ENCODE measurements around the gene RTN4IP1. TPM values are rescaled to one million over a fixed set of nuclear protein-coding genes. Genes with fewer than 3 reads are reported as not detected.

The RTN4IP1 gene
- total RNA-seq, 2 experiments from 2014 or later, result 5.5 to 6.0 TPM

DNA sequence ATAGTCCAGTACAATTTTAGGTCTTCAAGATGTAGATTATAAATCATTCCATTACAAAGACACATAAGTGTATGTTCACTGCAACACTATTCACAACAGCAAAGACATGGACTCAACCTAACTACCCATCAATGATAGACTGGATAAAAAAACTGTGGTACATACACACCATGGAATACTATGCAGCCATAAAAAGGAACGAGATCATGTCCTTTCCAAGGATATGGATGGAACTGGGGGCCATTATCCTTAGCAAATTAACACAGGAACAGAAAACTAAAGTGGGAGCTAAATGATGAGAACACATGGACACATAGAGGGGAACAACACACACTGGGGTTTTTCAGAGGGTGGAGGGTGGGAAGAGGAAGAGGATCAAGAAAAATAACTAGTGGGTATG, 6.3 kb downstream of the RTN4IP1 start:
- no peaks in the 10 kb centered on the region for H3K27me3 Mint-ChIP-seq (ENCODE audit: low read depth)
- H3K27ac Mint-ChIP-seq, result no peak overlapping the region
- H3K36me3 Mint-ChIP-seq (ENCODE audit: low read depth), result peaks cover 13% of the 10 kb centered on the region
- intact Hi-C loops (cut with micrococcal nuclease), result no loop called here
- no peak for DNase-seq
- no peak overlapping the region for H3K4me3 Mint-ChIP-seq
- H3K4me1 Mint-ChIP-seq (ENCODE audit: low read depth), result peaks cover 2% of the 10 kb centered on the region
- H3K9me3 Mint-ChIP-seq, result no peaks in the 10 kb centered on the region
- CTCF ChIA-PET, result no interaction called here

DNA sequence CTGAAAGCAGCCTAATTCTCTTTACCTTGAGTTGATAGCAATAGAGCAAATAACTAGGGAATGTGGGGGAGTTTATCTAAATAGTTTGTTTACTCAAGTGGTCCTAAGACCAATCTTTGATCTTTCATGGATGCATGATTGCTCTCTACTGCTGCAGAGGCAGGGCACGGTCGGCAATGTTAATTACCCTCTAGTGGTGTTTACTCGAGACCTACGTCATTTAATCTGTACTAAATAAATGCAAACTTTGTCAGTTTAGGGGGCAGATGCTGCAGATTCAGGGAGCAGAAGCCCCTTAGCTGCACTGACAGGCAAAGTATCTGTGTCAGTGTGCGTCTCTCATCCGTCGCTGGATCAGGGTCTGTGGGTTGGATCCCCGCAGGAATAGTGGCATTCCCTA, 6.9 kb downstream of the RTN4IP1 start:
- CTCF ChIA-PET, result interaction anchor here (0.6 kb wide), 1 partner anchor 37 kb away, joined by 3 read pairs; no protein-coding TSS in a partner anchor
- H3K27ac Mint-ChIP-seq, result no peak overlapping the region
- intact Hi-C loops (cut with micrococcal nuclease), result no loop called here
- no peak overlapping the region for H3K4me3 Mint-ChIP-seq
- H3K27me3 Mint-ChIP-seq (ENCODE audit: low read depth), result no peaks in the 10 kb centered on the region
- no peaks in the 10 kb centered on the region for H3K4me1 Mint-ChIP-seq (ENCODE audit: low read depth)
- DNase-seq, result no peak
- H3K36me3 Mint-ChIP-seq (ENCODE audit: low read depth), result peaks cover 13% of the 10 kb centered on the region
- H3K9me3 Mint-ChIP-seq, result no peaks in the 10 kb centered on the region

DNA sequence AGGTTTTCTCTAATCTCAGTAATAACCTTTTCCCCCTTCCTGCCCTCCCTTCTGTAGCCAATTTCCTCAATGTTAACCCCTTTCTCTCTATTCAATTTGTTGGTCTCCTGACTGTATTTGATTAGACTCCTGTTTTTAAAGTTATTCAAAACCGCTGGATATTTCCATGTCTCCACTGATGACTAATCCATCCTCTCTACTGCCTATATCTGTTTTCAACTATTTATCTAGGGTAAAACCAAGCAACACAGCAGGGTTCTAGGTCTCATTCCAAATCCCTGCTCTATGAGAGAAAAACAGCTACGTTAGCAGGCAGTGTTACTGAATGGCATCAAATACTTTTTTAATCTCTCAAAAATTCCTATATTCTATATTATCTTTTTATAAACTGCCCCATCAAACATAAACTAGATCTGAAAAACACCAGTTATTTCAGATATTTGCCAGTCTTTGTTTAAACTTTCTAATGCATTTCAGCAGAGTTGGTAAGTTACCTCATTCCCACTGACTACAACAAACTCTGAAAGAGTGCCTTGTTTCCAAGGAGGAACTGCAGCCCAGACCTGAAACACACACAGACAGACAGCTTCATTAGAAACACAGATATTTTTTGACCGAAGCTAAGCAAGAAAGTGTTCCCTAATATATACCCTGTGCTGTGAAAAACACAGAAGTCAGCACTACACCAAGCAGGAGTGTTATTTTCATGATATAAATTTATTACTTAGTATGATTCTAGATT, 8.2 kb downstream of the RTN4IP1 start:
- no peak for DNase-seq
- H3K4me3 Mint-ChIP-seq, result no peak overlapping the region
- intact Hi-C loops (cut with micrococcal nuclease), result no loop called here
- no peaks in the 10 kb centered on the region for H3K27me3 Mint-ChIP-seq (ENCODE audit: low read depth)
- H3K4me1 Mint-ChIP-seq (ENCODE audit: low read depth), result no peaks in the 10 kb centered on the region
- CTCF ChIA-PET, result interaction anchor here (0.7 to 2.1 kb wide), 3 partner anchors 11 to 101 kb away, joined by 3 to 5 read pairs (median 3); no protein-coding TSS in a partner anchor
- no peaks in the 10 kb centered on the region for H3K9me3 Mint-ChIP-seq
- H3K27ac Mint-ChIP-seq, result no peak overlapping the region
- H3K36me3 Mint-ChIP-seq (ENCODE audit: low read depth), result peaks cover 13% of the 10 kb centered on the region

DNA sequence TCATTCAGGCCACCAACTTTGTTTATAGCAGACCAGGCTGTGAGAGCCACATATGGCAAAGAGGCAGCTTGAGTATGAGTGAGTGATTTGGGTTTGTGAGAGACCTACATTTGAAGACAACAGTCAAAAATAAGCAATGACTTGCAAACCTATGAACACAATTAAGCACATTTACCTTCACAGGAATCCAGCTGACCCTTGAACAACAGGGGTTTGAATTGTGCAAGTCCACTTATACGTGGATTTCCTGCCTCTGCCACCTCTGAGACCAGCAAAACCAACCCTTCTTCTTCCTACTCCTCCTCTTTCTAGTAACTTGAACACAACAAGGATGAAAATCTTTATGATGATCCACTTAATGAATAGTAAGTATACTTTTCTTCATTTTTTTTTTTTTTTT, 10.1 kb downstream of the RTN4IP1 start:
- H3K27ac Mint-ChIP-seq, result no peak overlapping the region
- CTCF ChIA-PET, result interaction anchor here (1.7 to 2.1 kb wide), 2 partner anchors 9 to 11 kb away, joined by 5 to 8 read pairs; no protein-coding TSS in a partner anchor
- H3K36me3 Mint-ChIP-seq (ENCODE audit: low read depth), result peaks cover 13% of the 10 kb centered on the region
- H3K4me1 Mint-ChIP-seq (ENCODE audit: low read depth), result no peaks in the 10 kb centered on the region
- H3K27me3 Mint-ChIP-seq (ENCODE audit: low read depth), result no peaks in the 10 kb centered on the region
- no peaks in the 10 kb centered on the region for H3K9me3 Mint-ChIP-seq
- intact Hi-C loops (cut with micrococcal nuclease), result no loop called here
- H3K4me3 Mint-ChIP-seq, result no peak overlapping the region
- no peak for DNase-seq

DNA sequence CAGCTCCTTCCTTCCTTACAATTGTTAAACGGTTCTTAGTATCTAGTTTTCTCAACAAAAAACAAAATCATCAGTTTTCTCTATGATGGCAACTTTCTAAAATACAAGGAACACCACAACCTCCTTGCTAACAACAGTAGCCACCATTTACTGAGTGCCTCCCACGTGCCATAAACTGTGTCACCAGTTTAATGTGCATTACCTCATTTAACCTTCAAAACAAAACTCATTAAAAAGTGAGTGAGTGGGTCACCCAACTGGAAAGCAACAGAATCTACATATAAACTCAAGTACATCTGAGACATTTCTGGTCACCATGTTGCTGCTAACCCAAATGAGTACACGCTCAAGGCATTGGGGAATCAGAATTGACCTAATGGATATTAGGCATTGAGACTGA, 11.0 kb downstream of the RTN4IP1 start:
- no peak overlapping the region for H3K4me3 Mint-ChIP-seq
- intact Hi-C loops (cut with micrococcal nuclease), result no loop called here
- DNase-seq, result no peak
- H3K9me3 Mint-ChIP-seq, result no peaks in the 10 kb centered on the region
- peaks cover under 1% of the 10 kb centered on the region for H3K4me1 Mint-ChIP-seq (ENCODE audit: low read depth)
- no peaks in the 10 kb centered on the region for H3K27me3 Mint-ChIP-seq (ENCODE audit: low read depth)
- CTCF ChIA-PET, result interaction anchor here (1.7 kb wide), 1 partner anchor 10 kb away, joined by 8 read pairs; no protein-coding TSS in a partner anchor
- H3K27ac Mint-ChIP-seq, result no peak overlapping the region
- H3K36me3 Mint-ChIP-seq (ENCODE audit: low read depth), result peaks cover 14% of the 10 kb centered on the region

DNA sequence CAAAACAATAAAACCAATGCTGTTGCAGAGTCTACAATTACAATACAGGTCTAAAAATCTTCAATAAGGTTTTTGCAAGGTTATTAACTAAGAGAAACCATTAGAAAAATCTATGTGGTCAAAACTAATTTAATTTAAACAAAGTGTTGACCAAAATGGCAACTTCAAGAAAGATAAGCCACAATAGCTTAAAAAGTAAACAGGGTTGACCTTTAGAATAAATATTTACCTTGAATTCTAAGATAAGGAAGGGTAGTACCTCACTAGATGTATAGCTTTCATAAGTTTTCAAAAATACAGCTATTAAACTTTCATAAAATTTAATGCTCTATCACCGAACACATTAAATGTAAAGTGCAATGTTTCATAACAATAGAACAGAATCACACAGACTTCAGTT, 11.4 kb downstream of the RTN4IP1 start:
- CTCF ChIA-PET, result interaction anchor here (0.6 to 1.7 kb wide), 2 partner anchors 10 to 36 kb away, joined by 3 to 8 read pairs; no protein-coding TSS in a partner anchor
- Mint-ChIP-seq H3K27me3 (ENCODE audit: low read depth) (no peaks in the 10 kb centered on the region), H3K36me3 (ENCODE audit: low read depth) (peaks cover 14% of the 10 kb centered on the region), H3K4me3 (no peak overlapping the region), H3K27ac (no peak overlapping the region), H3K9me3 (no peaks in the 10 kb centered on the region), H3K4me1 (ENCODE audit: low read depth) (peaks cover 5% of the 10 kb centered on the region)
- no peak for DNase-seq
- intact Hi-C loops (cut with micrococcal nuclease), result no loop called here

DNA sequence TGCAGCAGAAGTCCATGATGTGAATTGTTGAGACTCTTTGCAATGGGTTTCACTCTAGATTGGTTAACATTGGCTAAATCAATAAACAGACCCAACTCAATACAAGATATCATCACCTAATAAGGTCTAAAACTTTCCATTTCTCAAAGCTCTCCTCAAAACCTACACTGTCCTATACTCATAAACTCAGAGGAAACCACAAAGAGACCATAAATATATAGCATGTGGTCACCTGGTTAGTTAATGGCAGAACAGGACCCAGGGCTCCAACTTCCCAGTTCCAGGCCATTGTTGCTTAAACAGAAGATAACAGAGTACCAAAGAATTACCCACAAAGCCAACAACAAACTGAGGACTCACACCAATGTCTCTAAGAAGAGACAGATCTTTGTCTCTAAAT, 12.0 kb downstream of the RTN4IP1 start:
- no peak overlapping the region for H3K4me3 Mint-ChIP-seq
- CTCF ChIA-PET, result interaction anchor here (0.9 to 1.7 kb wide), 2 partner anchors 9 to 11 kb away, joined by 3 to 8 read pairs; no protein-coding TSS in a partner anchor
- no peaks in the 10 kb centered on the region for H3K9me3 Mint-ChIP-seq
- peaks cover 9% of the 10 kb centered on the region for H3K36me3 Mint-ChIP-seq (ENCODE audit: low read depth)
- no peak for DNase-seq
- no peaks in the 10 kb centered on the region for H3K27me3 Mint-ChIP-seq (ENCODE audit: low read depth)
- no peak overlapping the region for H3K27ac Mint-ChIP-seq
- peaks cover 9% of the 10 kb centered on the region for H3K4me1 Mint-ChIP-seq (ENCODE audit: low read depth)
- intact Hi-C loops (cut with micrococcal nuclease), result no loop called here

DNA sequence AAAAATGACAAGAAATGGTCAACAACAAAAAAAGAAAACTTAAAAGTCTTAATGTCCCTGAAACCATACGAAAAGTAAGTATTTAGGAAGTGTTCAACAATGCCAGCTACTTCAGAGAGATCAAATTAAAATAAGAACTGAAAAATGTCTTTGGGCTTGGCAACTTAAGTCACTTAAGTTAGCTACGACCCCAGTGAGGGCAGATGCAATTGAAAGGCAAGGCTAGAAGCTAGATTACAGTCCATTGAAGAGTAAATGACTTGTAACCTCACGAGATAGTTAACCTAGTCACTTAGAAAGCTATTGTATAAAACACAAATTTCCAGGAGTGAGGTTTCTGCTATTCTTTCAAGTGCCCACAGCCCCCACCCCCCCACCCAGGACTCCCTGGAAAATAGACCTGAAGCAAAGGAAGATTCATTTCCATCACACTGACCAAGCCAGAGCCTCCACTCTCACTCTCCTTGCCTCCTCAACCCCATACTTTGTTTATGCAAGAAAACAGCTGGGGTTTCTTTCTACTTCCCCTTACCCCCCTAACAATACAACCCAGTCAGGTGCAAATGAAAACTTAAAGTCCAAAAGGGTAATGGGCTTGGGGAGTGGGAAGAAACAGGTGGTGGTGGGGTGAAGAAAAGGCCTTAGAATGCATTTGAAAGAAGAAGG, 14.6 kb downstream of the RTN4IP1 start:
- no peak overlapping the region for H3K27ac Mint-ChIP-seq
- CTCF ChIA-PET, result interaction anchor here (1.2 kb wide), 1 partner anchor 22 kb away, joined by 3 read pairs; no protein-coding TSS in a partner anchor
- no peaks in the 10 kb centered on the region for H3K27me3 Mint-ChIP-seq (ENCODE audit: low read depth)
- no peaks in the 10 kb centered on the region for H3K9me3 Mint-ChIP-seq
- no peak overlapping the region for H3K4me3 Mint-ChIP-seq
- intact Hi-C loops (cut with micrococcal nuclease), result no loop called here
- H3K36me3 Mint-ChIP-seq (ENCODE audit: low read depth), result peaks cover 4% of the 10 kb centered on the region
- peaks cover 9% of the 10 kb centered on the region for H3K4me1 Mint-ChIP-seq (ENCODE audit: low read depth)
- DNase-seq, result no peak

DNA sequence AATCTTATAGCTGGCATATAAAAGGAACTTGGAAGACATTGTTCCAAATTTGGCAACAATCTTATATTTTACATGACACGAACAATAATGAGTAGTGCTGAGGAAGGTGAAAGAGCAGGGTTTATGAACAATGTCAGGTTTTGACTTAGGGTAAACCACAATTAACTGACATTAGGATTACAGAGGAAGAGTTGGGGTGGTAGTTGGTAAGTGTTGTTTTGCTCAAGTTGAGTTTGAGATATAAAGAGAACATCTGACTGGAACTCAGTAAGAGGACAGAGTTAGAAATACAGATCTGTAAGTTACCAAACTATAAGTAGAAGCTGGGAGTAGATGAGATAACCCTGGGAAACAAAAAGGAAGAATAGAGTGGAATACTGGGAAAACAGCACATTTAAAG, 15.1 kb downstream of the RTN4IP1 start:
- intact Hi-C loops (cut with micrococcal nuclease), result no loop called here
- DNase-seq, result no peak
- H3K27me3 Mint-ChIP-seq (ENCODE audit: low read depth), result no peaks in the 10 kb centered on the region
- no peak overlapping the region for H3K4me3 Mint-ChIP-seq
- H3K27ac Mint-ChIP-seq, result no peak overlapping the region
- H3K9me3 Mint-ChIP-seq, result no peaks in the 10 kb centered on the region
- CTCF ChIA-PET, result interaction anchor here (1.2 kb wide), 1 partner anchor 22 kb away, joined by 3 read pairs; no protein-coding TSS in a partner anchor
- peaks cover 6% of the 10 kb centered on the region for H3K36me3 Mint-ChIP-seq (ENCODE audit: low read depth)
- H3K4me1 Mint-ChIP-seq (ENCODE audit: low read depth), result peaks cover 9% of the 10 kb centered on the region

DNA sequence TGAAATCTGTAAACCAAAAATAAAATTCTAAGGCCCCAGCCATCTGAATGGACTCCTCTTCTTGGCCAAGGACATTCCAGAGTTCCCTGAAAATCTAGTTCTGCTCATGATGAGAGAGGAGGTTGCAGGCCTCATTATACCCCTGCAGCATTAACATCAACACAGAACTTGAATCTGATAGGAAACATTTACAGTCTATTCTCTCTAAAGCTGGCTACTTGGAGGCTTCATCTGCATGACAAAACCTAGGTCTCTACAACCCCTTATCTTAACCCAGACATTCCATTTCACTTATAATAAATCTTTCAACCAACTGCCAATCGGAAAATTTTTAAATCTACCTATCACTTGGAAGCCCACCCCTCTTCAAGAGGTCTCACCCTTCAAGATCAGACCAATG, 15.7 kb downstream of the RTN4IP1 start:
- H3K9me3 Mint-ChIP-seq, result no peaks in the 10 kb centered on the region
- peaks cover 9% of the 10 kb centered on the region for H3K4me1 Mint-ChIP-seq (ENCODE audit: low read depth)
- H3K36me3 Mint-ChIP-seq (ENCODE audit: low read depth), result peaks cover 6% of the 10 kb centered on the region
- no peak for DNase-seq
- H3K27me3 Mint-ChIP-seq (ENCODE audit: low read depth), result no peaks in the 10 kb centered on the region
- CTCF ChIA-PET, result interaction anchor here (1.0 kb wide), 1 partner anchor 366 kb away, joined by 4 read pairs; no protein-coding TSS in a partner anchor
- H3K27ac Mint-ChIP-seq, result no peak overlapping the region
- intact Hi-C loops (cut with micrococcal nuclease), result no loop called here
- H3K4me3 Mint-ChIP-seq, result no peak overlapping the region

DNA sequence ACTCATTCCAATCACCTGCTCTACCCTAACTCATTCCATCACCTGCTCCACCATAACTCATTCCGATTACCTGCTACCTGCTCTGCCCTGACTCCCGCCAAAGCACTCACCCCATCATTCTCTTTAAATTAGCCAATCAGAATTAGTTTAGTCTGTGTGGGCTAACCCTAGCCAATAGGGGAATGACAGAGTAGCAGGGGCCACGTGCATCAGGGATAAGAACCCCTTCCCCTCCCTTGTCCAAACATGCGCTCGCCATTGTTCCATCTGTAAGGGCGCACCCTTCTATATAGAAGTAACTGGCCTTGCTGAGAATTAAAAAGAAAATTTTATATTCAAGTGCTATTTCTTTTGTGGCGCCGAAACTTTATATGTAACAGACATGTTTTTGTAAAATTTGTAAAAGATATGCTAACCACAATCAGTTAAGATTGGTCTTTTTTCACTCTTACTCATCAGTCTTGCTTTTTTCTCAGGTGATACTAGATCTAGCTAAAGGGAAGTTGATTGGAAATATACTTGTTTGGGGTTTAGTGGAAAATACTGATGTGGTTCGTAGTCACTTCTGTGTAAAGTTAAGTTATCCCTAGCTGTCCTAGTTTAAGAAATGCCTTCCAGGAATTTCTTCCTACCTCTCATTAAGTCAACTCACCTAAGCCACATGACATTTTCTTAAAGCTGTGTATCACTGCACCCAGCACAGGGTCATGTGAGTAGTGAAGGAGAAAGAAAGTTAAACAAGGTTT, 16.5 kb downstream of the RTN4IP1 start:
- CTCF ChIA-PET, result interaction anchor here (0.6 to 1.0 kb wide), 3 partner anchors 248 to 984 kb away, joined by 3 to 4 read pairs (median 3); no protein-coding TSS in a partner anchor
- Mint-ChIP-seq H3K4me1 (ENCODE audit: low read depth) (peaks cover 9% of the 10 kb centered on the region), H3K27me3 (ENCODE audit: low read depth) (no peaks in the 10 kb centered on the region), H3K9me3 (no peaks in the 10 kb centered on the region), H3K4me3 (no peak overlapping the region), H3K27ac (no peak overlapping the region), H3K36me3 (ENCODE audit: low read depth) (peaks cover 6% of the 10 kb centered on the region)
- DNase-seq, result no peak
- intact Hi-C loops (cut with micrococcal nuclease), result no loop called here

DNA sequence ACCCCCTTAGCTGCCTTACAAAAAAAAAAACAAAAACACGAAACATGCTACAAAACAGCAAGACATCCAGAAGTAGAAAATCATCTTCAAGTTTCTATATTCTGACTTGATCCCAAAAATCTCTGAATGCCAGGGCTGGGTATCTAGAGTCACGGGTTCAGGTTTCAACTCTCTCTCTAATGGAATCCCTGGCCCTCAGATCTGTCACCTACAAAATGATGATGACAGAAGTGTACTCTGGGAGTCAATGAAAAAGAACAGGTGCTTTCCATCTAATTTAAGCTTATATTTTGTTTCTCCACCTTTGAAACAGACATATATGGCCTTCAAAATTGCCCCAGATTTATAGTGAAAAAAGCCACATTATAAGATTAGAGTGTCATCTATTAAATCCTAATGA, 18.3 kb downstream of the RTN4IP1 start:
- CTCF ChIA-PET, result interaction anchor here (1.0 to 1.6 kb wide), 4 partner anchors 9 to 386 kb away, joined by 3 to 6 read pairs (median 4); no protein-coding TSS in a partner anchor
- H3K27me3 Mint-ChIP-seq (ENCODE audit: low read depth), result no peaks in the 10 kb centered on the region
- H3K4me3 Mint-ChIP-seq, result no peak overlapping the region
- H3K36me3 Mint-ChIP-seq (ENCODE audit: low read depth), result peaks cover 8% of the 10 kb centered on the region
- H3K9me3 Mint-ChIP-seq, result no peaks in the 10 kb centered on the region
- DNase-seq, result no peak
- no peak overlapping the region for H3K27ac Mint-ChIP-seq
- intact Hi-C loops (cut with micrococcal nuclease), result no loop called here
- peaks cover 9% of the 10 kb centered on the region for H3K4me1 Mint-ChIP-seq (ENCODE audit: low read depth)
